H9 (cell line): ENCODE results near the gene CDH15. TPM values are rescaled to one million over a fixed set of nuclear protein-coding genes. Genes with fewer than 3 reads are reported as not detected.

Experiments
- DNase-seq: peaks from one replicate; pipeline ENCODE4 v3.0.0-alpha.2; 2017
- H2AFZ ChIP-seq: one replicate; pipeline ENCODE4 v1.6.1; 2013; ENCODE audit warnings: mild to moderate bottlenecking, low read length, control low read depth, moderate library complexity
- H2AK5ac ChIP-seq: 2 replicates; pipeline ENCODE4 v1.6.1; 2013; ENCODE audit warnings: low read length, control low read depth, mixed read lengths; ENCODE audit not compliant: insufficient read length
- H2BK120ac ChIP-seq: one replicate; pipeline ENCODE4 v1.6.1; 2013; ENCODE audit warnings: low read depth, mild to moderate bottlenecking, low read length, control low read depth, inconsistent platforms; ENCODE audit not compliant: poor library complexity, severe bottlenecking
- H2BK12ac ChIP-seq: 2 replicates; pipeline ENCODE4 v1.6.1; 2013; ENCODE audit warnings: low read length, control low read depth, mixed read lengths, low read depth; ENCODE audit not compliant: insufficient read length
- H2BK15ac ChIP-seq: 2 replicates; pipeline ENCODE4 v1.6.1; 2013; ENCODE audit warnings: low read depth, low read length, control low read depth
- H2BK20ac ChIP-seq: one replicate; pipeline ENCODE4 v1.6.1; 2013; ENCODE audit warnings: low read depth, mild to moderate bottlenecking, low read length, control low read depth, inconsistent platforms; ENCODE audit not compliant: poor library complexity, severe bottlenecking
- H2BK5ac ChIP-seq: 2 replicates; pipeline ENCODE4 v1.6.1; 2013; ENCODE audit warnings: low read length, control low read depth, mixed read lengths; ENCODE audit not compliant: insufficient read length
- H3K14ac ChIP-seq: 2 replicates; pipeline ENCODE4 v1.6.1; 2013; ENCODE audit warnings: low read length, control low read depth; ENCODE audit not compliant: insufficient read depth
- H3K18ac ChIP-seq: 2 replicates; pipeline ENCODE4 v1.6.1; 2013; ENCODE audit warnings: low read depth, mild to moderate bottlenecking, mixed read lengths, low read length, control low read depth; ENCODE audit not compliant: insufficient read length
- H3K23ac ChIP-seq: 2 replicates; pipeline ENCODE4 v1.6.1; 2013; ENCODE audit warnings: low read length, control low read depth, mixed read lengths, low read depth; ENCODE audit not compliant: insufficient read length
- H3K23me2 ChIP-seq: 2 replicates; pipeline ENCODE4 v1.6.1; 2013; ENCODE audit warnings: low read depth, mild to moderate bottlenecking, mixed read lengths, low read length, control low read depth; ENCODE audit not compliant: insufficient read length, poor library complexity, severe bottlenecking
- H3K27ac ChIP-seq: 2 replicates; pipeline ENCODE4 v1.5.1; 2013; ENCODE audit warnings: low read length, control low read depth, mixed read lengths, low read depth; ENCODE audit not compliant: insufficient read length
- H3K27me3 ChIP-seq: 2 replicates; pipeline ENCODE4 v1.6.1; 2013; ENCODE audit warnings: low read length, control low read depth, inconsistent platforms; ENCODE audit not compliant: insufficient read depth
- H3K4ac ChIP-seq: 2 replicates; pipeline ENCODE4 v1.6.1; 2013; ENCODE audit warnings: low read depth, mild to moderate bottlenecking, control low read depth, inconsistent platforms, low read length, moderate library complexity
- H3K4me1 ChIP-seq: 2 replicates; pipeline ENCODE4 v1.6.1; 2013; ENCODE audit warnings: low read length, control low read depth, inconsistent platforms; ENCODE audit not compliant: insufficient read depth
- H3K4me2 ChIP-seq: 2 replicates; pipeline ENCODE4 v1.6.1; 2013; ENCODE audit warnings: low read length, control low read depth, mixed read lengths; ENCODE audit not compliant: insufficient read length, insufficient read depth
- H3K56ac ChIP-seq: 2 replicates; pipeline ENCODE4 v1.6.1; 2013; ENCODE audit warnings: low read depth, mild to moderate bottlenecking, mixed read lengths, low read length, control low read depth; ENCODE audit not compliant: insufficient read length
- H3K79me1 ChIP-seq: 2 replicates; pipeline ENCODE4 v1.6.1; 2013; ENCODE audit warnings: low read depth, mild to moderate bottlenecking, moderate library complexity, low read length, control low read depth, inconsistent platforms; ENCODE audit not compliant: insufficient read depth, poor library complexity, severe bottlenecking
- H3K79me2 ChIP-seq: 2 replicates; pipeline ENCODE4 v1.6.1; 2013; ENCODE audit warnings: low read length, control low read depth, inconsistent platforms; ENCODE audit not compliant: insufficient read depth
- H3K9ac ChIP-seq: 2 replicates; pipeline ENCODE4 v1.6.1; 2013; ENCODE audit warnings: low read length, control low read depth, mixed read lengths; ENCODE audit not compliant: insufficient read length; ENCODE audit errors: extremely low read depth
- H3K9me3 ChIP-seq: one replicate; pipeline ENCODE4 v1.6.1; 2013; ENCODE audit warnings: low read depth, low read length, inconsistent platforms; ENCODE audit not compliant: control insufficient read depth
- H3T11ph ChIP-seq: one replicate; pipeline ENCODE4 v1.6.1; 2013; ENCODE audit warnings: mild to moderate bottlenecking, low read length, control low read depth, inconsistent platforms
- H4K20me1 ChIP-seq: one replicate; pipeline ENCODE4 v1.6.1; 2013; ENCODE audit not compliant: control insufficient read depth, insufficient read length, insufficient read depth
- H4K5ac ChIP-seq: 2 replicates; pipeline ENCODE4 v1.6.1; 2013; ENCODE audit warnings: low read depth, mild to moderate bottlenecking, mixed read lengths, low read length, control low read depth; ENCODE audit not compliant: insufficient read length
- H4K8ac ChIP-seq: replicated peaks from 2 replicates; pipeline ENCODE4 v1.6.1; 2013; ENCODE audit warnings: low read length, control low read depth, mixed read lengths, low read depth; ENCODE audit not compliant: insufficient read length
- H4K91ac ChIP-seq: 2 replicates; pipeline ENCODE4 v1.6.1; 2013; ENCODE audit warnings: low read depth, mild to moderate bottlenecking, moderate library complexity, mixed read lengths, low read length, control low read depth; ENCODE audit not compliant: insufficient read length
- H3K27ac Mint-ChIP-seq, 3 experiments: 2 replicates in 2 of 3; 3 replicates in 1 of 3; pipeline ENCODE4 v1.8.0; 2020 to 2021; ENCODE audit warnings: mixed read lengths in 3 of 3, mild to moderate bottlenecking in 1 of 3, moderate library complexity in 1 of 3
- H3K27me3 Mint-ChIP-seq: 2 replicates; pipeline ENCODE4 v1.8.0; 2021; ENCODE audit warnings: low read depth, mild to moderate bottlenecking, moderate library complexity, mixed read lengths
- H3K36me3 Mint-ChIP-seq, 3 experiments: 2 replicates in 2 of 3; 3 replicates in 1 of 3; pipeline ENCODE4 v1.8.0; 2020 to 2021; ENCODE audit warnings: low read depth in 3 of 3, mixed read lengths in 3 of 3; ENCODE audit not compliant: insufficient read depth in 1 of 3
- H3K4me1 Mint-ChIP-seq, 2 experiments: 2 replicates each; pipeline ENCODE4 v1.8.0; 2020; ENCODE audit warnings: mixed read lengths in 2 of 2
- H3K4me3 Mint-ChIP-seq, 2 experiments: 2 replicates in 1 of 2; 3 replicates in 1 of 2; pipeline ENCODE4 v1.8.0; 2020 to 2021; ENCODE audit warnings: mild to moderate bottlenecking in 2 of 2, mixed read lengths in 2 of 2, moderate library complexity in 1 of 2
- H3K9me3 Mint-ChIP-seq, 2 experiments: 2 replicates in 1 of 2; 3 replicates in 1 of 2; pipeline ENCODE4 v1.8.0; 2020; ENCODE audit warnings: mild to moderate bottlenecking in 2 of 2, mixed read lengths in 2 of 2, moderate library complexity in 1 of 2
- WGBS: extraction: QIAGEN DNeasy Blood & Tissue Kit; methylation state at CpG from one replicate; pipeline ENCODE4 v1.1.7; 2013; ENCODE audit warnings: missing lambda C conversion rate, low lambda C conversion rate, mixed read lengths; ENCODE audit not compliant: insufficient read length; ENCODE audit errors: extremely low coverage; 5-methylcytosine and 5-hydroxymethylcytosine counted together
- total RNA-seq: library from RNA; stranded (reverse); gene quantifications from 2 replicates; pipeline ENCODE4 v1.2.1, GENCODE V29; 2021
- TF ChIP-seq, protein P1 (sequence below): fragments of 200-600 bp; sonication (generic); conservative IDR thresholded peaks from 3 replicates; pipeline ENCODE4 v1.8.0; 2021; ENCODE audit warnings: antibody characterized with exemption, mild to moderate bottlenecking

Gene CDH15
- total RNA-seq, 1 experiment from 2014 or later, result 0.28 TPM

DNA sequence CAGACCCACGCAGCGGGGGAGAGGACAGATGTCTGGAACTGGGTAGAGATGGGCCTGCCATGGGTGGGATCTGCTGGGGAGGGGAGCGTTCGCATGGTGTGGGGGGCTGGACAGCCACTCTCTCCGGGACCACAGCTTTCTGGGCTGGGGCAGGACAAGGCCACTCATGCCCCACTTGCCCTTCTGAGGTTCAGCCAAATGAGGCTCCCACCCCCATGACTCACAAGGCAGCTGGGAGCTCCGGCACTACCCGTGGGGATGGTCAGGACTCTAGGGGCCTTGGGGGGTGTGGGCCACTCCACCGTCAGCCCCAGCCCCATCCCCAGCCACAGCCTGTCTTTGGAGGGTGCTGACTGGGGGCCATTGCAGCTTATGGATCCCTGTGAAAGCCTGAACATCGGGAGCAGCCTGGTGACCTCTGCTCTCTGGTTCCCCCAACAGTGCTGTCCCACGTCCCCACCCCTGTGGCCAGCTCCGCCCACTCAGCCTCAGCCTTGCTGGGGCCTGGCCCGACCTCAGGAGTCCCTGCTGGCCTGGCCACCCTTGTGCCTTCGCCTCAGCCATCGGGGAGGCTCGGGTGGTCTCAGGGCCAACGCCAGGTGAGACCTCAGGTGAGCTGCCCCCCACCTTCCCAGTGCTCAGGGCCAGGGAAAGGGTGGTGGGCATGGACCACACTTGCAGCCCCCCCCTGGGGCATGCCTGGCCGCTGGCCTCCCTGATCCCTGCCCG, 4.7 kb upstream of the CDH15 start:
- Histone ChIP-seq H2BK15ac (no peak overlapping the region), H4K20me1 (no peaks in the 10 kb centered on the region), H3K79me1 (no peaks in the 10 kb centered on the region), H3K9me3 (no peaks in the 10 kb centered on the region), H3K4ac (no peak overlapping the region), H4K5ac (no peak overlapping the region), H3K79me2 (no peaks in the 10 kb centered on the region), H3K4me1 (no peaks in the 10 kb centered on the region), H3K23me2 (peaks cover 6% of the 10 kb centered on the region), H3K18ac (peak overlapping the region; percentile 8), H3K27me3 (no peaks in the 10 kb centered on the region), H3T11ph (no peak overlapping the region), H3K23ac (no peak overlapping the region), H2BK5ac (no peak overlapping the region), H4K8ac (no peak overlapping the region), H3K14ac (no peak overlapping the region), H4K91ac (no peak overlapping the region), H3K4me2 (no peak overlapping the region), H2AK5ac (no peak overlapping the region), H2AFZ (no peak overlapping the region), H3K9ac (no peak overlapping the region), H2BK120ac (no peak overlapping the region), H3K56ac (no peak overlapping the region), H2BK12ac (no peak overlapping the region), H2BK20ac (no peak overlapping the region), H3K27ac (no peak overlapping the region)
- Mint-ChIP-seq H3K27ac (no peak overlapping the region), H3K4me1 (peaks cover 5 to 14% of the 10 kb centered on the region in 2 experiments), H3K4me3 (peak overlapping the region in 1 of 2 experiments; percentile 32; a peak in 1 of 5 replicates), H3K9me3 (no peaks in the 10 kb centered on the region), H3K27me3 (peaks cover 14% of the 10 kb centered on the region), H3K36me3 (no peaks in the 10 kb centered on the region)
- TF ChIP-seq, protein P1, sequence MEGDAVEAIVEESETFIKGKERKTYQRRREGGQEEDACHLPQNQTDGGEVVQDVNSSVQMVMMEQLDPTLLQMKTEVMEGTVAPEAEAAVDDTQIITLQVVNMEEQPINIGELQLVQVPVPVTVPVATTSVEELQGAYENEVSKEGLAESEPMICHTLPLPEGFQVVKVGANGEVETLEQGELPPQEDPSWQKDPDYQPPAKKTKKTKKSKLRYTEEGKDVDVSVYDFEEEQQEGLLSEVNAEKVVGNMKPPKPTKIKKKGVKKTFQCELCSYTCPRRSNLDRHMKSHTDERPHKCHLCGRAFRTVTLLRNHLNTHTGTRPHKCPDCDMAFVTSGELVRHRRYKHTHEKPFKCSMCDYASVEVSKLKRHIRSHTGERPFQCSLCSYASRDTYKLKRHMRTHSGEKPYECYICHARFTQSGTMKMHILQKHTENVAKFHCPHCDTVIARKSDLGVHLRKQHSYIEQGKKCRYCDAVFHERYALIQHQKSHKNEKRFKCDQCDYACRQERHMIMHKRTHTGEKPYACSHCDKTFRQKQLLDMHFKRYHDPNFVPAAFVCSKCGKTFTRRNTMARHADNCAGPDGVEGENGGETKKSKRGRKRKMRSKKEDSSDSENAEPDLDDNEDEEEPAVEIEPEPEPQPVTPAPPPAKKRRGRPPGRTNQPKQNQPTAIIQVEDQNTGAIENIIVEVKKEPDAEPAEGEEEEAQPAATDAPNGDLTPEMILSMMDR, result no peak
- WGBS, result no CpG with 5 or more reads among the region's 18 CpGs
- DNase-seq, result no peak
